Trophoblast cell (in vitro differentiated cells and primary cell): ENCODE measurements around the gene CASTOR1.
A peak's percentile ranks its signal among the peaks of the same experiment; 100 is the strongest.

Experiments
- DNase-seq, 2 donors: peaks; one replicate each; pipeline ENCODE4 v3.0.0-alpha.2; 2016
- H2AFZ ChIP-seq: 2 replicates; pipeline ENCODE4 v1.6.1; 2013; ENCODE audit warnings: low read length, moderate library complexity, mild to moderate bottlenecking; ENCODE audit not compliant: insufficient read depth, poor library complexity
- H2AK5ac ChIP-seq: 2 replicates; pipeline ENCODE4 v1.6.1; 2013; ENCODE audit warnings: mild to moderate bottlenecking, low read length
- H2BK120ac ChIP-seq: 2 replicates; pipeline ENCODE4 v1.6.1; 2013; ENCODE audit warnings: low read length, mild to moderate bottlenecking, moderate library complexity; ENCODE audit not compliant: insufficient read depth, poor library complexity
- H2BK12ac ChIP-seq: 2 replicates; pipeline ENCODE4 v1.6.1; 2013; ENCODE audit warnings: mild to moderate bottlenecking, low read length, moderate library complexity
- H2BK5ac ChIP-seq: 2 replicates; pipeline ENCODE4 v1.6.1; 2013; ENCODE audit warnings: low read length, low read depth, moderate library complexity, mild to moderate bottlenecking; ENCODE audit not compliant: poor library complexity
- H3K14ac ChIP-seq: 2 replicates; pipeline ENCODE4 v1.6.1; 2013; ENCODE audit warnings: mild to moderate bottlenecking, low read length
- H3K18ac ChIP-seq: 2 replicates; pipeline ENCODE4 v1.6.1; 2013; ENCODE audit warnings: mild to moderate bottlenecking, low read length
- H3K23ac ChIP-seq: 2 replicates; pipeline ENCODE4 v1.6.1; 2013; ENCODE audit warnings: low read length
- H3K27ac ChIP-seq: 2 replicates; pipeline ENCODE4 v1.5.1; 2013; ENCODE audit warnings: low read depth, mild to moderate bottlenecking, inconsistent platforms, low read length, moderate library complexity
- H3K27me3 ChIP-seq: 2 replicates; pipeline ENCODE4 v1.6.1; 2013; ENCODE audit warnings: inconsistent platforms, mild to moderate bottlenecking, low read length, moderate library complexity; ENCODE audit not compliant: insufficient read depth
- H3K36me3 ChIP-seq, 2 experiments: 1 replicate in 1 of 2; 2 replicates in 1 of 2; pipeline ENCODE4 v1.6.1; 2013; ENCODE audit warnings: low read length in 2 of 2, mild to moderate bottlenecking in 2 of 2, moderate library complexity in 1 of 2; ENCODE audit not compliant: insufficient read depth in 2 of 2, control insufficient read depth in 1 of 2
- H3K4ac ChIP-seq: 2 replicates; pipeline ENCODE4 v1.6.1; 2013; ENCODE audit warnings: low read depth, mild to moderate bottlenecking, low read length, moderate library complexity
- H3K4me1 ChIP-seq, 2 experiments: 1 replicate in 1 of 2; 2 replicates in 1 of 2; pipeline ENCODE4 v1.6.1; 2013; ENCODE audit warnings: low read length in 2 of 2, mild to moderate bottlenecking in 2 of 2, moderate library complexity in 1 of 2; ENCODE audit not compliant: insufficient read depth in 2 of 2, control insufficient read depth in 1 of 2
- H3K4me2 ChIP-seq: 2 replicates; pipeline ENCODE4 v1.6.1; 2013; ENCODE audit warnings: inconsistent platforms, mild to moderate bottlenecking, low read length, moderate library complexity
- H3K4me3 ChIP-seq: 2 replicates; pipeline ENCODE4 v1.5.1; 2013; ENCODE audit warnings: mild to moderate bottlenecking, low read depth, low read length, inconsistent platforms
- H3K79me1 ChIP-seq: one replicate; pipeline ENCODE4 v1.6.1; 2013; ENCODE audit warnings: low read length
- H3K79me2 ChIP-seq: 2 replicates; pipeline ENCODE4 v1.6.1; 2013; ENCODE audit warnings: low read length, mild to moderate bottlenecking; ENCODE audit not compliant: control insufficient read depth, insufficient read depth, poor library complexity
- H3K9ac ChIP-seq: 2 replicates; pipeline ENCODE4 v1.6.1; 2013; ENCODE audit warnings: mild to moderate bottlenecking, low read length
- H3K9me3 ChIP-seq: 2 replicates; pipeline ENCODE4 v1.6.1; 2013; ENCODE audit warnings: low read depth, mild to moderate bottlenecking, control low read depth, inconsistent platforms, low read length; ENCODE audit not compliant: insufficient read depth
- H4K12ac ChIP-seq: 2 replicates; pipeline ENCODE4 v1.6.1; 2013; ENCODE audit warnings: low read depth, mild to moderate bottlenecking, low read length, moderate library complexity
- H4K8ac ChIP-seq: 2 replicates; pipeline ENCODE4 v1.6.1; 2013; ENCODE audit warnings: low read depth, mild to moderate bottlenecking, low read length, moderate library complexity
- H4K91ac ChIP-seq: one replicate; pipeline ENCODE4 v1.6.1; 2013; ENCODE audit warnings: low read depth, mild to moderate bottlenecking, low read length, moderate library complexity
- WGBS: extraction: QIAGEN DNeasy Blood & Tissue Kit; methylation state at CpG from one replicate; pipeline ENCODE4 v1.1.7; 2013; ENCODE audit warnings: missing lambda C conversion rate; ENCODE audit not compliant: insufficient read length, insufficient coverage; ENCODE audit errors: extremely low coverage; 5-methylcytosine and 5-hydroxymethylcytosine counted together

The CASTOR1 gene

DNA sequence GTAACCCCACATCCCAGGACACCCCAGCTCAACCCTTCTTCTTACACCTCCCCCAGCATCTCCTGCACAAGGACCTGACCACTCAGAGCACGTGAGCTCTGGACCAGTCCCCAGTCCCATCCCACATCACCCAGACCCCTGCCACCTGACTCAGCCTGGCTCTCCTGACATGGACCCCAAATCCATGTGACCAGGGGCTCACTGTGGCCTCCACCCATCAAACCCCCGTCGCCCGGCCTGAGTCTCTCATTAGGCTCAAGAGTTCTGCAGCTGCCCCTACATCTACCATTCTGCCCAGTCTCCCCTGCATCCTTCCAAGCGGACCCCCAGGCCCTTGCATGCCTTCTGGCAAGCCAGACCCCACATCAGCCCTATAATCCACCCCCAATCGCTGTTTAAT lies 40.8 kb downstream of the CASTOR1 start:
- H3K79me1 ChIP-seq = peaks cover 14% of the 10 kb centered on the region
- H3K9ac ChIP-seq = no peak overlapping the region
- peak overlapping the region; percentile 27 for H2BK12ac ChIP-seq
- no peak overlapping the region for H3K27ac ChIP-seq
- H4K8ac ChIP-seq = no peak overlapping the region
- H2AK5ac ChIP-seq = peak overlapping the region; percentile 66
- no peaks in the 10 kb centered on the region for H3K27me3 ChIP-seq
- no peak overlapping the region for H3K18ac ChIP-seq
- no peak overlapping the region for H4K12ac ChIP-seq
- whole genome bisulfite sequencing = no CpG with 5 or more reads among the region's 6 CpGs
- peaks cover 6% of the 10 kb centered on the region for H3K9me3 ChIP-seq
- no peak overlapping the region for H2AFZ ChIP-seq
- peaks cover 13 to 25% of the 10 kb centered on the region in 2 experiments for H3K4me1 ChIP-seq
- H2BK120ac ChIP-seq = no peak overlapping the region
- DNase-seq = no peak
- H3K4me3 ChIP-seq = no peak overlapping the region
- no peak overlapping the region for H3K4me2 ChIP-seq
- no peak overlapping the region for H3K14ac ChIP-seq
- peaks cover 0 to 3% of the 10 kb centered on the region in 2 experiments for H3K36me3 ChIP-seq
- no peak overlapping the region for H3K23ac ChIP-seq
- no peak overlapping the region for H3K4ac ChIP-seq
- no peaks in the 10 kb centered on the region for H3K79me2 ChIP-seq
- no peak overlapping the region for H2BK5ac ChIP-seq
- peak overlapping the region; percentile 36 for H4K91ac ChIP-seq

DNA sequence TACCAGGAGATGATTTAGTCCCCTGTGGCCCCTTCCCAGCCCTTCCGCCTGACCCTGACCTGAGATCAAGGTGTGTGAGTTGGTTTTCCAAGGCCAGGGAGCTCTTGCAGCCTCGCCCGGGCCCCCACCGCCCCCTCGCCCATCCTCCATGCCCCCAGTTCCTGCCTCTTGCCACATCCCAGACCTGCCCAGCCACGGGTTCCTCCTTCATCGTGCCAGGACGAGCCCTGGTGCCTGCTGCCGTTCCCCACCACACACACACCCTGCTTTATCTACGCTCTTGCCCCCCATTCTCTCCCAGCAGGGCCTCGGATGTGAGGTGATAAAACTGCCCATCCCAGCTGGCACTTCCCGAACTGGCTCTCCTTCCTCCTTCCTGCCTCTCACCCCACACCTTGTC lies 41.3 kb downstream of the CASTOR1 start:
- H3K4me1 ChIP-seq = peaks cover 12 to 25% of the 10 kb centered on the region in 2 experiments
- H3K4me2 ChIP-seq = no peak overlapping the region
- WGBS = no CpG with 5 or more reads among the region's 12 CpGs

GRCh38 chr22:30247561-30247960 lies 41.7 kb downstream of the CASTOR1 start:
- Histone ChIP-seq H2AK5ac (no peak overlapping the region), H4K8ac (no peak overlapping the region), H3K36me3 (peaks cover 0 to 3% of the 10 kb centered on the region in 2 experiments), H3K23ac (no peak overlapping the region), H3K4me2 (no peak overlapping the region), H2BK12ac (no peak overlapping the region), H2BK5ac (no peak overlapping the region), H3K4me1 (peaks cover 12 to 25% of the 10 kb centered on the region in 2 experiments), H2BK120ac (no peak overlapping the region), H3K14ac (no peak overlapping the region), H4K91ac (peak overlapping the region; percentile 51), H3K9me3 (peaks cover 2% of the 10 kb centered on the region), H3K9ac (no peak overlapping the region), H4K12ac (no peak overlapping the region), H3K79me1 (peaks cover 14% of the 10 kb centered on the region), H3K27ac (no peak overlapping the region), H3K79me2 (no peaks in the 10 kb centered on the region), H3K18ac (no peak overlapping the region), H2AFZ (no peak overlapping the region), H3K27me3 (no peaks in the 10 kb centered on the region), H3K4ac (no peak overlapping the region), H3K4me3 (no peak overlapping the region)
- DNase-seq = no peak
- no CpG with 5 or more reads among the region's 11 CpGs for WGBS

More for the DNA sequence above, 41.3 kb downstream of the CASTOR1 start:
- no peaks in the 10 kb centered on the region for H3K27me3 ChIP-seq
- no peaks in the 10 kb centered on the region for H3K79me2 ChIP-seq
- no peak overlapping the region for H3K23ac ChIP-seq
- peak overlapping the region; percentile 27 for H2BK12ac ChIP-seq
- peaks cover 0 to 3% of the 10 kb centered on the region in 2 experiments for H3K36me3 ChIP-seq
- H3K79me1 ChIP-seq = peaks cover 14% of the 10 kb centered on the region
- no peak overlapping the region for H3K14ac ChIP-seq
- no peak overlapping the region for H3K4ac ChIP-seq
- no peak overlapping the region for H3K18ac ChIP-seq
- no peak overlapping the region for H2AFZ ChIP-seq
- no peak overlapping the region for H4K8ac ChIP-seq
- H3K9me3 ChIP-seq = peaks cover 5% of the 10 kb centered on the region
- peak overlapping the region; percentile 66 for H2AK5ac ChIP-seq
- H2BK120ac ChIP-seq = no peak overlapping the region
- DNase-seq = no peak
- no peak overlapping the region for H3K4me3 ChIP-seq
- no peak overlapping the region for H2BK5ac ChIP-seq
- no peak overlapping the region for H4K91ac ChIP-seq
- H4K12ac ChIP-seq = no peak overlapping the region
- no peak overlapping the region for H3K9ac ChIP-seq
- H3K27ac ChIP-seq = no peak overlapping the region

GRCh38 chr22:30246814-30247376 lies 42.4 kb downstream of the CASTOR1 start:
- H3K27ac ChIP-seq = no peak overlapping the region
- peak overlapping the region; percentile 51 for H4K91ac ChIP-seq
- H3K23ac ChIP-seq = no peak overlapping the region
- no peak overlapping the region for H4K12ac ChIP-seq
- H3K4me1 ChIP-seq = peaks cover 12 to 25% of the 10 kb centered on the region in 2 experiments
- H4K8ac ChIP-seq = no peak overlapping the region
- no peak overlapping the region for H3K4me3 ChIP-seq
- H3K79me1 ChIP-seq = peaks cover 14% of the 10 kb centered on the region
- no peak overlapping the region for H2BK5ac ChIP-seq
- H3K27me3 ChIP-seq = no peaks in the 10 kb centered on the region
- WGBS = no CpG with 5 or more reads among the region's 15 CpGs
- no peak overlapping the region for H3K14ac ChIP-seq
- no peak overlapping the region for H3K4ac ChIP-seq
- peak overlapping the region; percentile 78 for H3K4me2 ChIP-seq
- H2BK12ac ChIP-seq = peak overlapping the region; percentile 41
- H2AK5ac ChIP-seq = peak overlapping the region; percentile 56
- no peak for DNase-seq
- H3K36me3 ChIP-seq = peaks cover 0 to 3% of the 10 kb centered on the region in 2 experiments
- H3K9me3 ChIP-seq = peaks cover 2% of the 10 kb centered on the region
- H3K79me2 ChIP-seq = no peaks in the 10 kb centered on the region
- H3K9ac ChIP-seq = no peak overlapping the region
- H3K18ac ChIP-seq = peak overlapping the region; percentile 24
- H2AFZ ChIP-seq = no peak overlapping the region
- no peak overlapping the region for H2BK120ac ChIP-seq
